ENCODE results near the gene LPAR3.

DNA sequence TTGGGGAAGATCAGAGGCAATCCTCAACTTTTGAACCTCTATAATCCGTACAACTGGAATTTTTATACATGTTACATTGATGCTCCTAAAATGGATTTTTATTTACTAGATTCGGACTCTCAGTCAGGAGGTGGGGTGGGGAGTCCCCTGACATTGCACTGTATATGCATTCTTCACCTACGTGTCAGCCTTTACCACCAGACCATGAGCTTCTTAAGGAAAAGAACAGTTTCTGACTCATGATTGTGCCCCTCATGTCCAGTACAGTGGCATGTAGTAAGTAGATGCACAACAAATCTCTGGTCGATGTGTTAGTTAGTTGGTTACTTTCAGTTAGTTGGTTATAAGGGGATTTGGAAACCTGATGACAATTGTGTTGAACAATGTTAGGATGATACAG is 15.4 kb downstream of the LPAR3 start:
- TF ChIP-seq, protein P1, sequence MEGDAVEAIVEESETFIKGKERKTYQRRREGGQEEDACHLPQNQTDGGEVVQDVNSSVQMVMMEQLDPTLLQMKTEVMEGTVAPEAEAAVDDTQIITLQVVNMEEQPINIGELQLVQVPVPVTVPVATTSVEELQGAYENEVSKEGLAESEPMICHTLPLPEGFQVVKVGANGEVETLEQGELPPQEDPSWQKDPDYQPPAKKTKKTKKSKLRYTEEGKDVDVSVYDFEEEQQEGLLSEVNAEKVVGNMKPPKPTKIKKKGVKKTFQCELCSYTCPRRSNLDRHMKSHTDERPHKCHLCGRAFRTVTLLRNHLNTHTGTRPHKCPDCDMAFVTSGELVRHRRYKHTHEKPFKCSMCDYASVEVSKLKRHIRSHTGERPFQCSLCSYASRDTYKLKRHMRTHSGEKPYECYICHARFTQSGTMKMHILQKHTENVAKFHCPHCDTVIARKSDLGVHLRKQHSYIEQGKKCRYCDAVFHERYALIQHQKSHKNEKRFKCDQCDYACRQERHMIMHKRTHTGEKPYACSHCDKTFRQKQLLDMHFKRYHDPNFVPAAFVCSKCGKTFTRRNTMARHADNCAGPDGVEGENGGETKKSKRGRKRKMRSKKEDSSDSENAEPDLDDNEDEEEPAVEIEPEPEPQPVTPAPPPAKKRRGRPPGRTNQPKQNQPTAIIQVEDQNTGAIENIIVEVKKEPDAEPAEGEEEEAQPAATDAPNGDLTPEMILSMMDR (IDR thresholded peaks at IDR 0.05), result no peak
- TF ChIP-seq POLR2A (IDR thresholded peaks at IDR 0.05) (no peak), EP300 (IDR thresholded peaks at IDR 0.05) (no peak)
